Activated CD8-positive, alpha-beta T cell treated with anti-CD3 and anti-CD28 coated beads for 36 hours (primary cell): ENCODE data around the gene APOL2. TPM values are rescaled to one million over a fixed set of nuclear protein-coding genes. Genes with fewer than 3 reads are reported as not detected.

Experiments
- ATAC-seq: fragments of 200-7000 bp; cut with Tn5 transposase; one replicate; pipeline ENCODE4 v1.10.0; 2021; ENCODE audit warnings: mild to moderate bottlenecking, moderate library complexity
- CTCF ChIA-PET: fragments of 350-600 bp; sonication (Branson Sonifier 250); formaldehyde crosslinking; loops from one replicate; lab custom pipeline; 2021; ENCODE audit warnings: antibody characterized with exemption; lab: Charles Lee
- POLR2A ChIA-PET: fragments of 350-600 bp; sonication (Branson Sonifier 250); formaldehyde crosslinking; loops from one replicate; lab custom pipeline; 2021; ENCODE audit warnings: antibody characterized with exemption; lab: Charles Lee
- DNase-seq: peaks from one replicate; pipeline ENCODE4 v3.0.0-alpha.2; 2020
- H3K27ac Mint-ChIP-seq: one replicate; pipeline ENCODE4 v1.8.0; 2021; ENCODE audit warnings: mild to moderate bottlenecking, mixed read lengths
- H3K27me3 Mint-ChIP-seq: one replicate; pipeline ENCODE4 v1.8.0; 2021; ENCODE audit warnings: mixed read lengths
- H3K36me3 Mint-ChIP-seq: one replicate; pipeline ENCODE4 v1.8.0; 2021; ENCODE audit warnings: low read depth, mixed read lengths
- H3K4me1 Mint-ChIP-seq: one replicate; pipeline ENCODE4 v1.8.0; 2021; ENCODE audit warnings: low read depth, mixed read lengths
- H3K4me3 Mint-ChIP-seq: one replicate; pipeline ENCODE4 v1.8.0; 2021; ENCODE audit warnings: mild to moderate bottlenecking, moderate library complexity, mixed read lengths
- H3K9me3 Mint-ChIP-seq: one replicate; pipeline ENCODE4 v1.8.0; 2021; ENCODE audit warnings: mixed read lengths
- intact Hi-C: fragments of 100-400 bp; cut with micrococcal nuclease; formaldehyde crosslinking; loops from one replicate; pipeline ENCODE4 v1.10.0; 2022
- total RNA-seq, 2 experiments: library from RNA; stranded (reverse); gene quantifications; one replicate each; pipeline ENCODE4 v1.2.3, GENCODE V29; 2021
- TF ChIP-seq, protein P1 (sequence below): fragments of 200-600 bp; IDR thresholded peaks from one replicate; pipeline ENCODE4 v1.8.0; 2022; ENCODE audit warnings: antibody characterized with exemption, mild to moderate bottlenecking

Gene APOL2
- total RNA-seq, 2 experiments from 2014 or later: 45.4 to 49.7 TPM

DNA sequence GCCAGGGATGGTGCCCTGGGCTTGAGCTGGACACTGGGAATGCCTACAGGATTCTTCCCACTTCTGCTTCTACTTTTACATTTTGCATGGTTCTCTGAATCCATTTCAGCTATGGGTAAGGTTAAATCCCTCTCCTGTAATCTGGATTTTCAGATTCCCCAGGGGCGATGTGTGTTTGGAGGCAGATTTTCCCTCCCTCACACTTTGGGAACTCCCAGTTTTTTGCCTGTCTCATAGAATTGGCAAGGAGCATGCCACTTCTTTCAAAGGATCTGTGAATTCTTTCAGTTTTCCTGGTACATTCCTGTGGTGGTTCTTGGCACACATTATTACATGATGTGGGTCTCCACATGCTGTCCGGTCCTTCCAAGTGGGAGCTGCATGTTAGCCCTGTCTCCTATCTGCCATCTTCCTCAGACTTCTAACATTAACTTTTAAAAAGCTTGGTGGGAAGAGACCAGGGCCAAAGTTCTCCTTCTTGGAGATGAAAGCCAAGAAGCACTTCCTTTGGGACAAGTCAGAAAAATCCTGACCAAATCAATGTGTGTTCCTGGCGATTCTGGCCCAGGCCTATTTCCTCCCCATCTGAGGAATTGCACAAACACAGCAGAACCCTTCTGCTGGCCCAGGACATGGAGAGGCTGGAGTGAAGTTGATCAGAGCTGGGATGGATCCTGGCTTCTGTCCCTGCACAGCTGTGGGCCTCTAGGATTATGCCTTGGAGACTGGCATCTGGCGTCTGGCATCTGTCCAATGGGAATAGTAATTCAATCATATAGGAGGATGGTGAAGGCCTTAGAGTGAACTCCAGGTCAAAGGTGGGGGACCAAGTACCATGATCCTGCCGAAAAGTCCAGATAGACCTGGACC lies 5.4 kb upstream of the APOL2 start:
- CTCF ChIA-PET: interaction anchor here (1.5 to 2.3 kb wide), 2 partner anchors 9 to 242 kb away, joined by 5 to 6 read pairs; partner anchors contain the start of gene APOL1

DNA sequence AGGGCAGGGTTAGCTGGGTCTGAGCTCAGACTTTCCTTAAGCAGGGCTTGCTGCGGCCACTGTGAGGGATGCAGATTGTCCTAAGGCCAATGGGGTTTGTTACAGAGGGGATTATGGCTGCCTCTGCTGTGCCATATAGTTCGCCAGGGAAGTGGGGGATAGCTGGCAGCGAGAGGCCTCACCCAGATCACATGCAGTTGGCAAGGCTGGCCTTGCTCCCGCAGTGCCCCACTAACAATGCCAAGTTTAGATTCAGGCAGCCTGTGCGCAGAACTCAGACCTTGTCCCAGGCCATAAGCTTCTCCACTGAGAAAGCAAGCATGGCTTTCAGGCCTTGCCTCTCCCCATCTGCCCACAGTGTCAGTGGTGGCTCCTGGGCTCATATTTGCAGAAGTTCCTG lies 4.7 kb upstream of the APOL2 start:
- Mint-ChIP-seq H3K27ac (no peak overlapping the region), H3K4me1 (peaks cover 12% of the 10 kb centered on the region), H3K36me3 (peaks cover 5% of the 10 kb centered on the region), H3K27me3 (no peaks in the 10 kb centered on the region), H3K9me3 (peaks cover 8% of the 10 kb centered on the region), H3K4me3 (no peak overlapping the region)
- TF ChIP-seq, protein P1, sequence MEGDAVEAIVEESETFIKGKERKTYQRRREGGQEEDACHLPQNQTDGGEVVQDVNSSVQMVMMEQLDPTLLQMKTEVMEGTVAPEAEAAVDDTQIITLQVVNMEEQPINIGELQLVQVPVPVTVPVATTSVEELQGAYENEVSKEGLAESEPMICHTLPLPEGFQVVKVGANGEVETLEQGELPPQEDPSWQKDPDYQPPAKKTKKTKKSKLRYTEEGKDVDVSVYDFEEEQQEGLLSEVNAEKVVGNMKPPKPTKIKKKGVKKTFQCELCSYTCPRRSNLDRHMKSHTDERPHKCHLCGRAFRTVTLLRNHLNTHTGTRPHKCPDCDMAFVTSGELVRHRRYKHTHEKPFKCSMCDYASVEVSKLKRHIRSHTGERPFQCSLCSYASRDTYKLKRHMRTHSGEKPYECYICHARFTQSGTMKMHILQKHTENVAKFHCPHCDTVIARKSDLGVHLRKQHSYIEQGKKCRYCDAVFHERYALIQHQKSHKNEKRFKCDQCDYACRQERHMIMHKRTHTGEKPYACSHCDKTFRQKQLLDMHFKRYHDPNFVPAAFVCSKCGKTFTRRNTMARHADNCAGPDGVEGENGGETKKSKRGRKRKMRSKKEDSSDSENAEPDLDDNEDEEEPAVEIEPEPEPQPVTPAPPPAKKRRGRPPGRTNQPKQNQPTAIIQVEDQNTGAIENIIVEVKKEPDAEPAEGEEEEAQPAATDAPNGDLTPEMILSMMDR: no peak
- POLR2A ChIA-PET: no interaction called here
- ATAC-seq (no peak), DNase-seq (no peak)
- intact Hi-C loops: no loop called here
- CTCF ChIA-PET: interaction anchor here (1.5 to 2.3 kb wide), 2 partner anchors 9 to 243 kb away, joined by 5 to 6 read pairs; partner anchors contain the start of gene APOL1

More for the DNA sequence above, 5.4 kb upstream of the APOL2 start:
- Mint-ChIP-seq H3K27me3 (no peaks in the 10 kb centered on the region), H3K4me1 (peaks cover 6% of the 10 kb centered on the region), H3K36me3 (no peaks in the 10 kb centered on the region), H3K4me3 (no peak overlapping the region), H3K9me3 (peaks cover 11% of the 10 kb centered on the region), H3K27ac (no peak overlapping the region)
- DNase-seq: no peak
- TF ChIP-seq, protein P1: no peak
- intact Hi-C loops: no loop called here
- no peak for ATAC-seq
- POLR2A ChIA-PET: interaction anchor here (0.6 kb wide), 1 partner anchor 108 kb away, joined by 3 read pairs; no protein-coding TSS in a partner anchor

DNA sequence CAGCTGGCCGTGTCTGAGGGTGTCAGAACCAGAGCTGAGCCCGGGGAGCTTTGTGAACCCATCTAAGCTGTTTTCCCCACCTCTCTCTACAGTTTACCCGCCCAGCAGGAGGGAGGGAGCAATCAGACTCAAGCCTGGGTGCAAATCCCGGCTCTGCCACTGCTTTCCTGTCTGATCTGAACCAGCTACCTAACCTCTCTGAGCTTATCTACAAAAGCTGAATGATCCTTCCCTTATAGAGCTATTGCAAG lies 252 bp downstream of the APOL2 start:
- H3K27ac Mint-ChIP-seq: peak overlapping the region; percentile 97
- POLR2A ChIA-PET: interaction anchor here (0.6 to 4.1 kb wide), 8 partner anchors 11 to 138 kb away, joined by 3 to 24 read pairs (median 4); partner anchors contain the start of gene APOL1
- H3K36me3 Mint-ChIP-seq: peaks cover 52% of the 10 kb centered on the region
- DNase-seq (peak; percentile 30), ATAC-seq (peak; percentile 24)
- peaks cover 54% of the 10 kb centered on the region for H3K4me1 Mint-ChIP-seq
- peaks cover 6% of the 10 kb centered on the region for H3K9me3 Mint-ChIP-seq
- H3K27me3 Mint-ChIP-seq: no peaks in the 10 kb centered on the region
- CTCF ChIA-PET: interaction anchor here (0.9 to 5.0 kb wide), 21 partner anchors 9 to 290 kb away, joined by 3 to 35 read pairs (median 6); partner anchors contain the start of genes APOL1 and EIF3D
- TF ChIP-seq, protein P1: no peak
- intact Hi-C loops: no loop called here
- H3K4me3 Mint-ChIP-seq: peak overlapping the region; percentile 98

DNA sequence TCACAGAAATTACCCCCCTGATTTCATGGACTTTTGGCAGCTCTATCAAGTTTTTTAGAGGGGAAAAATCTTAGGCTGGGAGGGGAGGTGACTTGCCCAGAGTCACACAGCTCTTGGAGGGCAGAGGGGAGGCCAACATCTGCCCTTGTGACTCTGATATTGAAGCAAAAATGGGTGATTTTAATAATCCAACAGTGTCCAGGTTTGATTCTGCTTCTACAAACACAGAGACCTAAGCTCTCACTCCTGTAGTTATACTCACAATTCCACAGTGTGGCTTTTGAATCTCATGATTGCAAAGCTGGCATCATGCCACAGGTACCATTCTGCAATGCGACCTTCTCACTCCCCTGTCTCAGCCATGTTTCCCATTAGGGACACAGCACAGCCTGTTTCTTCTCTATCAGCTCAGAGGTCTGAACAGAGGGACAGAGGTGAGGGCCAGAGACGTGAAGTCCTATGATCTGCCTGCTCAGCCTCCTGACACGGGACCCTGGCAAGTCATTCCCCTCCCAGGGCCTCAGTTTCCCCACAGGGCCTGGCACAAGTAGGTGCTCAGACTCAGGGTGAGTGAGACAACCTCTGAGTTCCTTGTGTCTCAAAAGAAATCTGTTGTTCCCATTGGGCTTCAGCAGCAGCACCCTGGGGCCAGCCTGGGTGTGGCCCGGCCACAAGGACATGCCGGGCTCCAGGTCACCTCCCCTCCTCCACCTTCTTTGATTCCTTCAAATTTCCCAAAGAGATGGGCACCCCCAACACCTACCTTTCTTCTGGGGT lies 766 bp downstream of the APOL2 start:
- peak overlapping the region; percentile 97 for H3K27ac Mint-ChIP-seq
- H3K27me3 Mint-ChIP-seq: no peaks in the 10 kb centered on the region
- intact Hi-C loops: no loop called here
- POLR2A ChIA-PET: interaction anchor here (0.6 to 4.1 kb wide), 15 partner anchors 11 to 139 kb away, joined by 3 to 24 read pairs (median 4); partner anchors contain the start of gene APOL1
- peak; percentile 12 for ATAC-seq
- peaks cover 58% of the 10 kb centered on the region for H3K4me1 Mint-ChIP-seq
- peak; percentile 28 for DNase-seq
- peak overlapping the region; percentile 98 for H3K4me3 Mint-ChIP-seq
- H3K36me3 Mint-ChIP-seq: peaks cover 56% of the 10 kb centered on the region
- peaks cover 6% of the 10 kb centered on the region for H3K9me3 Mint-ChIP-seq
- TF ChIP-seq, protein P1: no peak
- CTCF ChIA-PET: interaction anchor here (0.7 to 5.0 kb wide), 28 partner anchors 9 to 248 kb away, joined by 3 to 35 read pairs (median 5); partner anchors contain the start of gene APOL1
